Measurements from ENCODE around the gene SUGCT.
"Not testable (repeated sequence)": the region's sequence is repeated elsewhere in the genome, so short reads cannot be mapped to it uniquely, and the experiment has no call there.

SUGCT gene

GRCh38 chr7:40643664-40644063 is 508.9 kb downstream of the SUGCT start:
- DNase-seq, result no peak

GRCh38 chr7:40644454-40645188 is 509.8 kb downstream of the SUGCT start:
- no peak for DNase-seq

DNA sequence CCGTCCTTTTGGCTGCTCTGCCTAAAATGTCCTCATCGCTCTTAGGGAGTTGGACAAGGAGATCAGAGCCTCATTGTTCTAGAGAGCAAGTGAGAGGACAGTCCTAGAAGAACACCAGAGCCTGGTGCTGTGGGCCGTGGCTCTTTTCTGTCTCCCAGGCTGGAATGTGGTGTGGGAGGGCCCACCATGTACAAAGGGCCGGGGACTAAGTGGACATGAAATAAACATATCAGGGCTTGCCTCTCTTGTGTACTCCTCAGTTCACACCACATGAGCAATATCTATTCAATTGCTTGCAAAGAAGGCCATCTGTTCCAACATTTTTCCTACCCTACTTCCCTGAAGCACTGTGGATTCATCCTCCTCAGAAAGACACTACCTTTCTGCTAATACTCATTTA is 510.4 kb downstream of the SUGCT start:
- DNase-seq, result no peak

DNA sequence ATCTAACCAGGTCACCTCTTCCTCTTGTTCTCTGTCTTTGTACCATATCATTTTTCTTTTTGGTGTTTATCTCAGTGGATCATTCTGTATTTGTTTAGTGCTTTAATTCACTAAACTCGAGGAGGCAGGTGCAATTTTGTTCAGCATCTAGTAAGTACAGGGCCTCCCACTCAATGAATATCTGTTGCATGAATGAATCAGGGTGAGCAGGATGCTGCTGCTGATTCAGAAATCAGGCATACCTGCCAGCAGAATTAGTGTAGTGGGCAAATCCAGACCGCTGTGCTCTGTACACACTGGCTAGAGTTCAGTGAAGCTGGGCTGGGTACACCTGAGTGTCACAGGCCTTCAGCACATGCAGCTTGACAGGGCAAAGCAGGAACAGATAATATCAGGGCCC is 511.9 kb downstream of the SUGCT start:
- DNase-seq, result no peak

GRCh38 chr7:40647719-40648118 is 512.9 kb downstream of the SUGCT start:
- DNase-seq, result no peak

GRCh38 chr7:40649247-40649646 is 514.4 kb downstream of the SUGCT start:
- DNase-seq, result no peak

DNA sequence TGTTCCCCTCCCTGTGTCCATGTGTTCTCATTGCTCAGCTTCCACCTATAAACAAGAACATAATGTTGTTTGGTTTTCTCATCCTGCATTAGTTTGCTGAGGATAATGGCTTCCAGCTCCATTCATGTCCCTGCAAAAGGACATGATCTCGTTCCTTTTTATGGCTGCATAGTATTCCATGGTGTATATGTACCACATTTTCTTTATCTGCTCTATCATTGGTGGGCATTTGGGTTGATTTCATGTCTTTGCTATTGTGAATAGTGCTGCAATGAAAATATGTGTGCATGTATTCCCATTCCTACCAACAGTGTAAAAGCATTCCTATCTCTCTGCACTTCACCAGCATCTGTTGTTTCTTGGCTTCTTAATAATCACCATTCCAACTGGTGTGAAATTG is 516.1 kb downstream of the SUGCT start:
- not testable (repeated sequence) for DNase-seq

DNA sequence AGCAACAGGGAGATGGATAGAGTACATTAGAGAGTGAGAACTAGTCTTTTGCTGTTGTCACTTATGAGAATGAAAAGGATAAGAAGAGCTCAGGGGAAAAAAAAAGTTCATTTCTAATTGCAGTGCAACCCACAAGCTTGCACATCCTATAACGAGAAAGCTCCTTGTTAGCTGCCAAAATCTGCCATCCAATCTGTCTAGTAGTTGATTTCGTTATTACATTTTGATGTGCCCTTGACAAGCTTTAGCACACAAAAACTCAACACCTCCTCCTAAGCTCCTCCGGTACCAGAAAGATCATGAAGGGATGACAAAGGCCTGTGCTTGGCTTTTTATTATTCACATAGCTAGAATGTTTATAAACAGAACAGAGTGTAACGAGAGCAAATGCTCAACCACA is 519.4 kb downstream of the SUGCT start:
- DNase-seq, result no peak

DNA sequence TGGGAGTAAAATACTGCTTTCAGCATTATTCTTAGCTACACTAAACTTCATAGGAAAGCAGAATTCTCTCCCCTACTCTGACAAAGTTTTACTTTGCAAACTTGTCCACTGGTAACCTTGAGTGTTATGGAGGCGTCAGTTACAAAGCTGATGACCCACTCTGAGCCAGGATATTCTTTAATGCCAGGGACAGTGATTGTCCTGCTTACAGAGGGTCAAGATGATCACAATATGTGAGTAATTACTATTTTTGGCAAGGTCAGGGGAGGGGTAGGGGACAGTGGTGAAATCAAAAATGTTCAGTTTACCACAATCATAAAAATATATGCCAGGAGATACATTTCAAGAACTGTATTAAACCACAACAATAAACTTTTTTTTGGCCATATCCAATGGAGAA is 520.6 kb downstream of the SUGCT start:
- DNase-seq, result no peak

DNA sequence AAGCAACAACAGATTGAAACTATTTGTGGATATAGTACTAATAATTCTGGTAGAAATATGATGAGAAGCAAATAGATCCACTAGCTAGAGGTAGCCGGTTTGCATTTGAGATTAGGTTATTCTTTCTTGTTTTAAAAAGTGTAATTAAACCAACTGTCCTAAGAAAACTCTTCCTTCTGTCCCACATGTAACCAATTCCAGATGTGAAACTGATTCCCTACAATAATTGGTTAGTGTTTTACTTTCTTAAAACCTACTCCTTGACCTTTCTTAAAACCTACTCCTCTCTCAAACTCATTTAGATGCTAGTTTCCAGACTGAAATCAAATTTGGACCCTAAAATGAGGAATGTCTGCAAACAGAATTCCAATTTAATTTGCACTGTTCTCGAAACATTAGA is 521.5 kb downstream of the SUGCT start:
- no peak for DNase-seq

DNA sequence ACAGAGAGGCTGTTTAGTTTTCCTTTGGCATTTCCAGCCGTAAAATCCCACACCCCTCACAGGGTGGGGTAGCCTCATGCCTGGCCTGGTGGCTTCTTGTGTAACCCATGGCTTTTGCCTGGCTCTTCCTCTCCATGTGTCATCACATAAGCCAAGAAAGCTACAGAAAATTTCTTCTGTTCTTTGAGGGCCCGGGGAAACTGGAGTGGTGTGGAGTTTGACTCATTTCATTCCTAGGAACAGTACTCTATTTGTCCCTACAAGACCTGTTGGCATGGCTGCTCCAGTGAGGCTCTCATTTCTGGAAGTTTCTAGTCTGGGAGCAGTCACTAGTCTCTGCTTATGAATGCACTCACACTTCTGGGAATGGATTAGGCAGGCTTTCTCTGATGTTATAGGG is 523.9 kb downstream of the SUGCT start:
- no peak for DNase-seq

GRCh38 chr7:40659231-40659630 is 524.4 kb downstream of the SUGCT start:
- no peak for DNase-seq

- DNase-seq, result no peak
Observed at GRCh38 chr7:40673285-40673684, 538.5 kb downstream of the SUGCT start.

DNA sequence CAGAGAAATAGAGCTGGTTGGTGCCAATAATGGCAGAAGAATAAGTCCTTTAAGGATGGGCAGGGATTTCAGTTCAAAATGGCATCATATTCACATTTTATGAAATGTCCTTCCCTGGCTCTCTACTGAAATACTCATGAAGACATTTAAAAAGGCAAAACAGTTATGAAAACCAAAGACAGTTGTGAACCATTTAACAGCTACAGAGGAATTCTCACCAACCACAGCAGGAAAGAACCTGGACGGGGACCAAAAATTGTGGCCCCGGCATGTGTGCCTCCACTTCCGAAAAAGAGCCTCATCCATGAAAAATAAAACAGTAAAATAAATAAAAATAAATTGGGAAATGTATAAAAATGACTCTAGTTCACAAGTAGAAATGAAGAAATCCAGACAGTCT is 539.5 kb downstream of the SUGCT start:
- no peak for DNase-seq

GRCh38 chr7:40675741-40676140 is 540.9 kb downstream of the SUGCT start:
- DNase-seq, result no peak

- no peak for DNase-seq
Observed at GRCh38 chr7:40676221-40676620, 541.4 kb downstream of the SUGCT start.

DNA sequence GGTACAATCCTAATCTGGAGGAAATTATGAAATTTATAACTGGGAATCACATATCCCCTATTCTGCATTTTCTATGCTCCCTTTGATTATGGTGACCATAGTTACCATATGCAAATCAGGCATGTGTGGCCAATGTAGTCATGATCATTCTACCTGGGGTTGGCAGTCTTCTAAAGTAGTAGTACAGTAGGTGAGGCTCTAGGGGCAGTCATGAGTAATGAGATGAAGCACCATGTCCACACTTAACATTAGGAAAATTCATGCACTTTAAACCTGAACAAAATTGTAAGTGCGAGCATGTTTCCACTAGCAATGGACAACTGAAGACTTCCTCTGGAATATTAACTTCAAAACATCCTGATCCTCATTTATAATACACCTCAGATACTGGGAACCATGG is 545.9 kb downstream of the SUGCT start:
- DNase-seq, result no peak

DNA sequence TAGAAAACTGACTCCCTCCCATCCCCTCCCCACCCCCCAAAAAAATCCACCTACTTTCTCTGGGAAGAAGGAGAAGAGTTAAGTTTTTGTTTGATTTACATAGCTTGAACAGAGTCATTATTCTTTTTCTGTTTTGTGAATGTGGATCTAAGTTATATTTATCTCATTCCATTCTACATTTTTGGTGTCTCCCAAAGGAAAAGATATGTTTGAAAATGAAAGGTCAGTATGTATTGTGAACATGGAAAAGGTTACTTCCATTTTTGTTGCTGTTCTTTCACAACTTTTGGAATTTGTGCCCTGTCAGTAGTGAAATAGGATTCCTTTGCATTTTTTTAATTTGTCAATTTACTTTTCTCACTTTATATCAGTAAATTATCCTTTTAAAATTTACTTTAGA is 547.9 kb downstream of the SUGCT start:
- DNase-seq, result no peak

- no peak for DNase-seq
Observed at GRCh38 chr7:40694026-40694809, 559.4 kb downstream of the SUGCT start.

DNA sequence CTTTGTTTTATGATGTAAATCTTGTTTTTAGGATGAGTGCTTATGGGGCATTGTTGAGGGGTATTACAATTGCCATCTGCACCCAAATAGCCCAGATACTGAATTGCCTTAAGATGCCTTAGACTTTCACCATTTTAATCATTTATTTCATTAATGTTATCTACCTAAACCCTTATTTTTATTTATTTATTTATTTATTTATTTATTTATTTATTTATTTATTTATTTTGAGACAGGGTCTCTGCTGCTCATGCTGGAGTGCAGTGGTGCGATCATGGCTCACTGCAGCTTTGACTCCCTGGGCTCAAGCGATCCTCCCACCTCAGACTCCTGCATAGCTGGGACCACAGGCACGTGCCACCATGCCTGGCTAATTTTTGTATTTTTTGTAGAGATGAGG is 560.2 kb downstream of the SUGCT start:
- DNase-seq, result no peak

DNA sequence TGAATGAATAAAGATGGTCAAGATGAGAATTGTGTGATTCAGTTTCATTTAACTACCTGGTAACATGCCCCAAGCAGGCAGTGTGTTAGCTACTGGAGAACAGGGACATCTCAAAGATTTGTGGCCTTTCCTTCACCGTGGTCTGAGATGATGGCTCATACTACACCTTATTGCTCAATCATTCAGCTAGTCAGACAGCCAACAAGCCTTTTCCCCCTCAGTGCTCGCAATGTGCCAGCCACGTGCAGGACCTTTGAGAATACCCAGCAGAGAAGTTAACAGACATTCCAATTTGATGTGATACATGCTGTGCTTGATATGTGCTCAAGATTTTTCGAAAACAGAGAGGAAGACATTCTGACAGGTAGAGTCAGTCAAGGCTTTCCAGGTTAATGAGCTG is 562.8 kb downstream of the SUGCT start:
- no peak for DNase-seq

DNA sequence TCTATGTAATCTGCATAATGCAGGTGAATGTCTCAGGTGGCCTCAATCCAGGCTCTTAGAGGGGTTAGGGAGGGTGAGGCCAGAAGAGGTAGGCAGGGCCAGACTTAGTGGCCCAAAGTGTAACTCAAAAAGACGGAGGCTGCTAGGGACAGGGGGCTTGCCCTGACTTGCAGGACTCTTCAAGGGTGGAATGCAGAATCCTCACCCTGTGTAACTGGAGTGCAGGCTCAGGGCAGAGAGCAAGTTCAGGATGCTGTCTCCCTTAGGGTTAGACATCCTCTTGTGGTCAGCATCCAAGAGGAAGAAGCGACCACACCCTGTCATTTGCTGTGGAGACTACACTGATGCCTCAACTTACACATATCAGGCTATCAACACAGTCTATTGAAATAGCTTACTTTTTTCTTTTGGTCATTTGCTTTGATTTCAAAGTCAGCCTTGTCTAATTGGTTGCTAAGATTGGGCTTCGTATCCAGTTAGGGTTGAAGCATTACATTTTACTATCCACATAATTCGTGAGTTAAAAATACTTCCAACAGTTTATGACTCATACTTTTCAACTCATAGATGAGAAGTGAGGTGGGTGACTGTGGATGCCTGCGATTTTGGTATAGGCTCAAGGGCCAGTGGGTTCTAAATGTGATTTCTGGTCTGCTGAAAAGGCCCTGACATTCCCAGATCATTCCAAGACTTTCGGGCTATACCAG is 563.6 kb downstream of the SUGCT start:
- no peak for DNase-seq

DNA sequence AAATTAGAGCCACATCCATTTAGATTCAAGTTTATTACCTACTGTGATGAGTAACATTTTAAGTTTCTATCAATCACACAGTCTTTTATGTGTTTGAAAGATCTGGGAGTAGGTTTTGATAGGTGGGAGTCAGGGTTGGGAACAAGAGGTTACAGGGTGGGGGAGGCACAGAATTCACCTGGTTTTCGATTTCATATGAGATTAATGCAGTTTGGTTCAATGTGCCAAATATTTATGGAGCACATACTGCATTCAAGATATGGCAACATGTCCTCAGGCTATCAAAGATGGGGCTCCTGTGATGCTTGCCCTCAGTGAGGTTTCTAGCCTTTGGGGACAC is 564.1 kb downstream of the SUGCT start:
- DNase-seq, result no peak

Measured in CD4-positive, alpha-beta T cell treated with Interleukin-15 for 1 hour (primary cell).